GM19468 (cell line): ENCODE measurements around the gene GTPBP4.

Source experiments
- ATAC-seq: cut with Tn5 transposase; IDR thresholded peaks from one replicate; pipeline ENCODE4 v1.9.1; 2021; ENCODE audit warnings: mild to moderate bottlenecking, moderate library complexity, moderate number of reproducible peaks; ENCODE audit not compliant: unreplicated experiment; ENCODE audit errors: extremely low read depth

GTPBP4 gene

DNA sequence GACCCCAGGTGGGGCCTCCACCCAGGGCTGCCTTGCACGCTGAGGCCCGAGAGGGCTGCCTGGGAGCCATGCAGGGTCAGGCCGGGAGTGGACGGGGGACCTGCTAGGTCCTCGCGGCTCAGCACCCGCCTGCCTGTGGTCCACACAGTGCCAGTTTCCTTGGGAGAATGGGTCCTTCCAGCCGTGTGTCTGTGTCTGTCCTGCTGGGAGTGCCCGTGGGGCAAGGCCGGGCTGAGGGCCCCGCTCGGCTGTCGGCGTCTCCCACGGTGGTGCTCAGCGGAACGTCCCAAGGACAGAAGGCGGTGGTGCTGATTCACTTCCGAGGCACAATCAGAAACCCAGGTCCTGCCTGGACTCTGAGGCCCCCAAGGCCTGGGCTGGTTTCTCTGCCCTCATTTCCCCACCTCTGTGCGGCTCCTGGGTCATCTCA, 23.2 kb upstream of the GTPBP4 start:
- no peak for ATAC-seq

DNA sequence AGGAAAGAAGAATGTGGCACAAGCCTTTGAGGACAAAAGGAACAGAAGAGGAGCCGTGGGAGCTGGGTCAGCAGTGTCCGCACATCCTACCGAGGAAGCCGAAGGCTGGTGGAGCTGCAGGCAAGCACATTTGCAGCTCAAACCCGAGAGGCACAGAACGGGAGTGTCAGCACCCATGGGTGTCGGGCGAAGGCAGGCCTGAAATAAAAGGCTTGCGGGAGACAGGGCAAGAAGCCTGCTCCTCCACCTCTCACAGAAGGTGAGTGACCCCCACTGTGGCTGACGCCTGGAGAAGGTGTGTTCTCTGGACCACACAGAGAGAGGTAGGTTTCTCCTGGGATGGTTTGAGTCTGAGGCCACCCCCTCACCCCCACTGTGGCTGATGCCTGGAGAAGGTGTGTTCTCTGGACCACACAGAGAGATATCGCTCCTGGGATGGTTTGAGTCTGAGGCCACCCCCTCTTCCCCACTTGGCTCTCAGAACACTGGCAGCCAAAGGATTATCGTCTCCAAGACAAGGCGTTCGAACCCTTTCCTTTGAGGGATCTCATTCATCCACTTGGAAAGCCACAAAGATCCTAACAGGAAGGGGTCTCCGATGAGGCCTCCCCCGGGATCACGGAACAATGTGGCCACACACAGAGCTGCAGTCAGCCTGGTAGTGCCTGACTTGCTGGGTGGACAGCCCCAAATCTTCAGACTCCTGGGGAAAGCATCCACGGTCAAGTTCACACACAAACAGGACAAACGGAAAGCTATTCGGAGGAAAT, 21.6 kb upstream of the GTPBP4 start:
- no peak for ATAC-seq

DNA sequence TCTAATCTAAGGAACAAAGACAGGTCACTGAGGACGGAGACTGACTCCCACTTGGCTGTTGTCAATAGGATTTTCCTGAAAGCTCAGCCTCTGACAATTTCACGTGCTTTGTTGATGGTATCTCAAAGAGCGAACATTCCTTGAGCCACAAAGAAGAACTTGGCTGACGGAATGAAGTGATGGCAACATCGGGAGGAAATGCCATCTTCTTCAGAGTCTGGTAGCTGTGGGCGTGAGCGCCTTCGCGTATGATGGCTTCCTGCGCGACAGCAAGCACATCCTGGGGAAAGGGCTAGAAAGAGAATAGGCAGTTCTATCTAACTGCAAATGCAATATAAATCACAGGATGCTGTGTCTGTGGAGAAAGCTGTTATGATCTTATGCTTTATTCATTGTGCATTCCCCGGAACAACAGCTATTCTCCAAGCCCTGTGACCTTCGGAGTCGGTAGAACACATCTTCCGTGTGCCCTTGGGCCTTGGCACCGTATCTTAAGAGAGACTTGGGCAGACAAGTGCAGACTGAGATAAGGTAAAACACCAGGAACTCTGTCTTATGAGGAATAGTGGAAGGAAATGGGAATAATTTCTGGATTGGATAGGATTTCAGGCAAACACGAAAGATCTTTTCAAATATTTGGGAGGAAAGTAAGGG, 19.6 kb upstream of the GTPBP4 start:
- ATAC-seq: no peak

DNA sequence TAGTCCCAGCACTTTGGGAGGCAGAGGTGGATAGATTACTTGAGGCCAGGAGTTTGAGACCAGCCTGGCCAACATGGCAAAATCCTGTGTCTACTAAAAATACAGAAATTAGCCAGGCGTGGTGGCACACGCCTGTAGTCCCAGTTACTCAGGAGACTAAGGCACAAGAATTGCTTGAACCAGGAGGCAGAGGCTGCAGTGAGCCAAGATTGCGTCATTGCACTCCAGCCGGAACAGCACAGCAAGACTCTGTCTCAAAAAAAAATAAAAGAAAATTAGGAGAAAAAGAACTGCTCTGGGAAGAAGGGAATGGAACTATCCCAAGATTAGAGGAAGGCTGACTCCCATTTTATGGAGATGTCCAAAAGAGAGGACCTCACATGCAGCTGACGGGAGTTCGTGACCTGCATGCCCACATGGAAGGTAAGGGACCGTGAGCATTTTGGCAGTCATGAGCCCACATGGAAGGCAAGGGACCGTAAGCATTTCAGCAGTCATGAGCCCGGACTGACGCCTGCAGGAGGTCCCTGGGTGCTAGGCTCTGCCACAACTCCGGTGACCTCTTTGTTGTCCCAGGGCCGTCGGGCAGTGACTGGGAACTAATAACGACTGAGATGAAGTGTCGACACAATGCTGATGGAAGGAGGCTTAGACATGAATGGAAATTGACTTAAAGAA, 18.6 kb upstream of the GTPBP4 start:
- no peak for ATAC-seq

DNA sequence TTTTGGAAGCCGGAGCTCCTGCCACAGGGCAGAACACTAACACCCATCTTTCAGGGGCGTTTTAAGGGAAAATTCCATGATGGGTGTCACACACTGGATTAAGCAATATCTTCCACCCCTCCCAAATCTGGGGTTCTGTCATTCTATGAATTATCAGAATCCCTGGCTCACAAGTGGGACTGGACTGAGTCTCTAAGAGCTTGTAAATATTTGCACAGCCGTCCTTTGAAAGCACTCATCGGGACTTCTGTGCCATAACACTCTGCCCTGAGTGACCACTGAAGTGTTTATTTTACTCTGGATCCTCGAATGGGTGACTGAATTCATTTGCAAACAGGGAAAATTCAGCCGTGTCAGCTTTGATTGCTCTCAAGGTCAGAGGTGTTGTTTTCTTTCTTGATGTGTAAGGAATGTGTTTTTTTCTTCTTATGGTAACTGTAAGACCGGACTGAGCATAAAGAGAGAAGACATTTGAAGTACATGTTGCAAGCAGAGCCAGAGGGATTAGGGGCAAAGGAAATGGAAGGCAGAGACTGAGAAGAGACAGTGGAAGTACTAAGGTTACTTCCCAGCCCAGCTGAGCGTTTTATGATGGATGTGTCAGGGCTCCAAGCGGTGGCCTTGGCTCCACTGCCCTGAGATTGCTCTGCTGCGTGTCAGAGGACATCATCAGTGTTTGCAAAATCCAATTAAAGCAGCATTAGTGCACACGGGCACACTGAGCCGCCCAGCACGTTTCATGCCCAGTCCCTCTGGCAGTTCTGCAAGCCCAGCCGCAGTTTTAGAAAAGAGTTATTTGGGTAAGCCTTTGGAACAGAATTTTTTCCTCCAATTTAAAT, 17.7 kb upstream of the GTPBP4 start:
- no peak for ATAC-seq

DNA sequence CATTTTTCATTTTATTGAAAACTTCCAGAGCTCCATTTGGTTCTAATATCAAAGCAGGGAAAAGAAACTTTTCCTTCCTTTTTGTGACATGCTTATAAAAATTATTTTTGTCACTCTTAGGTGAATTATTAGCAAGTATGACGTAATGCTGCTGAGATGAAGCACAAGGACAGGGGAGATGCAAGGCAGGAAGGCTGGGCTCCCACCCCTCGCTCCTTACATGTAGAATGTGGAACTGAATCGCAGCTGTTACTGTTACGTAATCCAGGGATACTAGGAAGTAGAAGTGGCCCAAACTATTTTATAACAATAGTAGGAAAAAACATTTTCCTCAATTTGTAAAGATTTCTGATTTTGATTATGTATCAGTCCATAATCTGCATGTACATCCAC, 17.1 kb upstream of the GTPBP4 start:
- ATAC-seq: no peak

DNA sequence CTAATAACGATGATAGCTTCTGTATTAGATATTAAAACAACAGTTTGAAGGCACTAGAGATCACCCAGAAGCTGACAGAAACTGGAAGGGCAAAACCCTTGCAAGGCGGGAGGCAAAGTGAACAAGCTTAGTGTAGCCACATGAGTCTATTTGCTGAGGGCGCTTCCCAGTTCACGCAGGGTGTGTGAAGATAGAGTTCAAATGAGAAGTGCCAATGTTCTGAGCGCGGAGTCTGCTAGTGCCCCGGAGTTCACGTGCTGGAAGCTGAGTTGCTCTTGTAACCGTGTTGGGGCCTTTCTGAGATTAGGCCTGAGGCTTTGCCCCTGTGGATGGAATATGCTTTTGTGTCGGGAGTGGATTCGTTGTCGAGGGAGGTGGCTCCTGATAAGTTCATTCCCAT, 16.6 kb upstream of the GTPBP4 start:
- ATAC-seq: no peak

DNA sequence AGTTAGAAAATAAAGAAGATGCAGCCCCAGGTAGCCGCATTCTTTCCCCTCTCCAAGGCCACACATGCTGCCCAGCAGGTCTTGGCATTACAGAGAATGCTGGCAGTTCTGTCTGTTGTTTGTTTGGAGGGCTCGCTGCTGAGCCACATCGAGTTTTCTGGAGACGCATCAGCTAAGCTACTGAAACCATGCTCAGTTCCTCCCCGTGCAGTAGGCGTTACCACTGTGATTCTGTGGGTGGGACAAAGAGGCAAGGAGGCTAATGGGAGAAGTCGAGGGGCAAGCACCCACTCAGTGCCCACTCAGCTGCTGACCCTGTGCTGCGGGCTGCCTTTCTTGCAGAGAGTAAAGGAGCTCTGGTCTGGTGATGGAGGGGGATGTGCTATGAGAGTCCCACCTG, 15.5 kb upstream of the GTPBP4 start:
- no peak for ATAC-seq

DNA sequence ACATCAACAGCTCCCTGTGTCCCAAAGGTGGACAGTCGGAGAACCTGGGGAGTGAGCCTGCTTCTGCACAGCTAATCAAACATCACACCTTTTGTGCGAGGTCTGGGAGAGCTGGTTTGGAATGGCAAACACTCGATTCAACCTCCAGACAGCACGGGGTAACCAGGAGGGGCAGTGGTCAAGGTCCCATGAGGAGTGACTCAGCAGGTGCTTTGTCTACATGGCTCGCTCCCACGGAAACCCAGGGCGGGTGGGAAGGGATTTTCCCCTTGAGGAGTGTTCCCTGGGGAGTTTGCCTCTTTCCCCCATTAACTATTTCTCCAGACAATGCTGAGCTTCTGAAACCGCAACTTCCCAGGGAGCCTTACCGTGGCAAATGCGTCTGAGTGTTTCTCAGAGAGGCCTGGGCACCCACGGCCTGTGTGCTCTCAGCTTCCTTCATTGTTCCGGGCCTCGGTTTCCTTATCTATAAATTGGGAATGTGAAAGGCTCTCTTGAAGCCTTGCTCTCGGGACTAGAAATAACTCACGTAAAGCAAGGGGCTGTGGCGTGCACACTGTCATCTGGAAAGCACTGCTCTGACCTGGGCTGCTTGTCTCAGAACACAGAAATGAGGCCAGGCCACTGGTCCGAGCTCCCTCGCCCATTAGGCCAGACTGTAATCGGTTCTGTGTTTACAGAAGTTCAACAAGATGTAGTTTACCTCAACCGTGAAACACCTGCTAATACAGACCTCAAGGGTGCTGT, 14.0 kb upstream of the GTPBP4 start:
- ATAC-seq: no peak

DNA sequence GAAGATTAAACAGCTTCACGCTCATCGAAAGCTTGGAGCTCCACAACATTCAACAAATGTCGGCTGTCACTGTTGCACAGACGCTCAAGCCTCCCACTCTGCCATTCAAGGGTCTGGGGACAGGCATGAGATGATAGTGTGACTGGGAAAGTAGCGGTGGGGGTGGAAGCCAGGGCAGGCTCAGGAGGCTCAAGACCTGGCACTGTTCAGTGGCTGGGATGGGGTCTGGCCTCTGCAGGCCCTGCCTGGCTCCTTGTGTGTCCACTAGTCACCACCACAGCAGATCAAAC, 13.5 kb upstream of the GTPBP4 start:
- ATAC-seq: no peak

DNA sequence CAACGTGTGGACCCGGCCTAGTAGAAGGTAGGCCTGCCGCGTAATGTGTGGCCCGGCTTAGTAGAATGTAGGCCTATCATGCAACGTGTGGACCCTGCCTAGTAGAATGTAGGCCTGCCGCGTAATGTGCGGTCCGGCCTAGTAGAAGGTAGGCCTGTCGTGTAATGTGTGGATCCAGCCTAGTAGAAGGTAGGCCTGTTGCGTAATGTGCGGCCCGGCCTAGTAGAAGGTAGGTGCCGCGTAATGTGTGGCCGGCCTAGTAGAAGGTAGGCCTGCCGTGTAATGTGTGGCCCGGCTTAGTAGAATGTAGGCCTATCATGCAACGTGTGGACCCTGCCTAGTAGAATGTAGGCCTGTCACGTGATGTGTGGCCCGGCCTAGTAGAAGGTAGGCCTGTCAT, 11.9 kb upstream of the GTPBP4 start:
- ATAC-seq: no peak

DNA sequence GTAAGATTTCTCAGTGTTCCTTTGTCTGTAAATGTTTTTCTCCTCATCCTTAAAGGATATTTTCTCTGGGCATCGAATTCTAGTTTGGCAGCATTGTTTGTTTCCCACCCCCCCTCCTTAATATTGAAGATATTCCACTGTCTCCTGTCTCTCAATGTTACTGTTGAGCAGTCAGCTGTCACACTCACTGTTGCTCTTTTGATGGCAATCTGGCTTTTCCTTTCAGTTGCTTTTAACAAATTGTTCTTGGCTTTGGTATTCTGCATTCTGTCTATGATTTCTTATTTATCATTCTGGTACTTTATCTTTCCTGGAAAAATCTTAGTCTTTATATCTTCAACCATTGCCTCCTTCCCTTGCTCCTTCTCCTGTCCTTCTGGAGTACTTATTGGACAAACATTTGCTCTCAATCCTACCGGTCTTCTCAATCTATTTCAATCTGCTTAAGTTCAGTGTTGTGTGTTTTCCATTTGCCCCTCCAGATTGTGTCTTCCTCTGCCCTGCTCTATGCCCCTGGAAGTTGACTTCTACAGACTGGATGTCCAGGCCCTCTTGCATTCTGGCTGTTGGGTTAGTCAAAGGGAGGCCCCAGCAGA, 9.3 kb upstream of the GTPBP4 start:
- ATAC-seq: no peak

DNA sequence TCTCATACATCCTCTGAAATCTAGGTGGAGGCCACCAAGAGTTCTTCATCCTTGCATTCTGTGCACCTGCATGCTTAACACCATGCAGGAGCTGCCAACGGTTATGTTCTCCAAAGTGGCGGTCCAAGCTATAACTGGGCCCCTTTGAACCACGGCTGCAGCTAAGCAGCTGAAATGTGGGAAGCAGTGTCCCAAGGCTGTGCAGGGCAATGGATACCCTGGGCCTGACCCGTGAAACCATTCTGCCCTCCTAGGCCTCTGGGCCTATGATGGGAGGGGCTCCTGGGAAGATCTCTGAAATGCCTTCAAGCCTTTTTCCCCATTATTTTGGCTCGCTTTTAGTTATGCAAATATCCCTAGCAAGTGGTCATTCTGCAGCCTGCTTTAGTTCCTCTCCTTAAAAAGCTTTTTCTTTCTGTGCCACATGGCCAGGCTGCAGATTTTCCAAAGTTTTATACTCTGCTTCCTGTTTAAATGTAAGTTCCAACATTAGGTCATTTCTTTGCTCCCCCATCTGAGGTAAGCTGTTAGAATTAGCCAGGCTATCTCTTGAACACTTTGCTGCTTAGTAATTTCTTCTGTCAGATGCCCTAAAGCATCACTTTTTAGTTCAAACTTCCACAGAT, 7.7 kb upstream of the GTPBP4 start:
- ATAC-seq: no peak

DNA sequence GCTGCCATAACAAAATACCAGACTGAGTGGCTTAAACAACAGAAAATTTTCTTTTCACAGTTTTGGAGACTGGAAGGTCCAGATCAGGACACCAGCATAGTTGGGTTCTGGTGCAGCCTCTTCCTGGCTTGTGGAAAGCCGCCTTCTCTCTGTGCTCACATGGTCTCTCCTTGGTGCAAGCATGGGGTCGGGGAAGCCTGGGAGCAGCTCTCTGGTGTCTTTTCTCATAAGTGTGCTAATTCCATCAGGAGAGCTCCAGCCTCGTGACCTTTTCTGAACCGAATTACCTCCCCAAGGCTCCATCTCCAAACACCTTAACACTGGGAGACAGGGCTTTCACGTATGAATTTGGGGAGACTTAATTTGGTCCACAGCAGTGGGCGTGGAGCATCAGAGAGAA, 4.8 kb upstream of the GTPBP4 start:
- ATAC-seq: no peak

DNA sequence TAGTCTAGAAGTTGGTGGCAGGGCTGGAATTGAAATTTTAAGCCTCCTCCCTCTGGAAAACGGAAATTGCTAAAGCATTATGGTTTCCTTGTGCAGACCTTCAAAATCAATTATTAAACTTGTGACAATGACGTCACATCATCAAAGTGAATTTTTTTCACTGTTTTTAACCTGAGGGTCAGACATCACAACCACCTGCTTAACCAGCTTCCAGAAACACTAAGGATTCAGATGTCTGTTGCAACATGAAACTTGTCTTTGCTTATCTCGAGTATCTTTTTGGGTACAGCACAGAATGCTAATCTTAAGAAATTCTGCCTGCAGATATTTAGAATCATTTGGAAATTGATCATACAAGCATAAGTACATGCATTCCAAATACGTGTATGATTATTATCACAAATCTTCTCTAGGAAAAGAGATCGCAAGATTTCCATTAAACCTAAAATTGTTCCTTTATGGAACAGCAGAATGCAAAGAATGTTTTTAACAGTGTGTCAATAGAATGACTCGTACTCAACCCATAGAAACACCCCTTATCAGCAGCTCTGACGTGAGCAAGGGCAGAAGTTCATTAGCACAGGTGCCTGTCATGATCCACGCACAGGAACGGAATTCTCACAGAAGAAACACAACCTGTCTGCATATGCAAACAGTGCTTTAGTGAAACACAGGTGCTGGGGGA, 4.1 kb upstream of the GTPBP4 start:
- no peak for ATAC-seq

DNA sequence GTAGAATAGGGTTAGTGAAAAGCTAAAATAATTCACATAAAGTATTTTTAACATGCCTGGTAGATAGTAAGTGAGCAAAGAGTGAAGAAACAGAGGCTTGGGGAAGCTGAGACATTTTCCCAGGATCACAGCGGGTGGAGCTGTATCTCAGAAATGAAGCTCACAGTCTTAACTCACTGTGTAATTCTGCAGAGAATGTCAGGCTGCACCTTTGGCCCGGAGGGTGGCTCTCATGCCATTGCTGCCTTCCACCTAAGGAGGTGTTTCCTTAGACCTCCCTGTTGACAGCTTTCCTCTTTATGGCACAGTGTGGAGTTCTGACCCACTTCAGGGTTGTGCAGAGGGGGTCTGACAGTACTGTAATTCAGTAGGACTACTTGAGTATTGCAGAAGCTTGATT, 2.9 kb upstream of the GTPBP4 start:
- no peak for ATAC-seq

DNA sequence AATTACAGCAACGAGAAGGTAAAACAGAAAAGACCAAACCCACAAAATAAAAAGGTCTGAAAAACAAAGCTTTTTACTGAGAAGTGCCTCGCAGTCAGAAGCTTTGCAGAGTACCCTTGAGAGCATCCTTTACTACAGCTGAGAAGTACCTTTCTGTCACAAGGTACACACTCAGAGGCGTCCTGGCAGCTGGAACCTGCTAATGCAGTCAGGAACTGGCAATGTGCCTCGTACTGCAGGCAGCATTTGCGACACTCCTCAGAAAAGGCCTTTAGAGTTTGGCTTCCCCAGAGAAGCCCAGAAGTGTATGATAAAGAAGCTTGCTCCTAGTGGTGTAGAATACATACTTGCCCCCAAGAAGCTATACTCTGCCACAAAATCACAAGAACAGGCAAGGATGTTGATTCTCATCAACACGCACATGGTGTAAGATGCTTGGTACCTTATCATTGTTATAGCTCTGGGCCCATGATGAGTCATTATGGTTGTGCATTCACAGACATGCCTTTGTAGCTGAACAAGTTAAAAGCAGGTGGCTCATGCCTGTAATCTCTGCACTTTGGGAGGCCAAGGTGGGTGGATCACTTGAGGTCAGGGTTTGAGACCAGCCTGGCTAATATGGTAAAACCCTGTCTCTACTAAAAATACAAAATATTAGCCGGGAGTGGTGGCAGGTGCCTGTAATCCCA, 2.0 kb upstream of the GTPBP4 start:
- no peak for ATAC-seq
